Liver (tissue), 9 donors: ENCODE measurements around the gene CHSY1. TPM values are rescaled to one million over a fixed set of nuclear protein-coding genes. Genes with fewer than 3 reads are reported as not detected.
A peak's percentile ranks its signal among the peaks of the same experiment; 100 is the strongest.

Source experiments
- DNase-seq: peaks from one replicate; pipeline ENCODE4 v3.0.0-alpha.2; 2017; ENCODE audit warnings: low spot score
- H3K27ac ChIP-seq, 2 donors: one replicate each; pipeline ENCODE4 v1.7.0; 2013; ENCODE audit warnings: inconsistent platforms in 2 of 2, low read length in 2 of 2, control low read depth in 1 of 2, low read depth in 1 of 2, mild to moderate bottlenecking in 1 of 2
- H3K27me3 ChIP-seq, 4 donors: one replicate each; pipeline versions ENCODE4 v1.6.1 to v1.7.0; 2013; ENCODE audit warnings: low read length in 3 of 4, inconsistent platforms in 1 of 4, mild to moderate bottlenecking in 1 of 4, moderate library complexity in 1 of 4; ENCODE audit not compliant: control insufficient read depth in 4 of 4, insufficient read depth in 4 of 4
- H3K36me3 ChIP-seq, 4 donors: one replicate each; pipeline versions ENCODE4 v1.6.1 to v1.7.0; 2013; ENCODE audit warnings: low read length in 3 of 4, mild to moderate bottlenecking in 3 of 4, low read depth in 1 of 4, moderate library complexity in 1 of 4; ENCODE audit not compliant: control insufficient read depth in 4 of 4, insufficient read depth in 3 of 4
- H3K4me1 ChIP-seq, 4 donors: one replicate each; pipeline versions ENCODE4 v1.6.1 to v1.7.0; 2013; ENCODE audit warnings: low read length in 3 of 4, mild to moderate bottlenecking in 3 of 4, moderate library complexity in 1 of 4; ENCODE audit not compliant: control insufficient read depth in 4 of 4, insufficient read depth in 4 of 4
- H3K4me3 ChIP-seq, 3 donors: one replicate each; pipeline versions ENCODE4 v1.6.1 to v1.7.0; 2013; ENCODE audit warnings: low read length in 3 of 3, control low read depth in 1 of 3, low read depth in 1 of 3, mild to moderate bottlenecking in 1 of 3
- H3K9ac ChIP-seq, 2 donors: one replicate each; pipeline ENCODE4 v1.7.0; 2013; ENCODE audit warnings: low read length in 2 of 2, mild to moderate bottlenecking in 2 of 2, moderate library complexity in 2 of 2, control low read depth in 1 of 2, low read depth in 1 of 2
- H3K9me3 ChIP-seq, 4 donors: one replicate each; pipeline versions ENCODE4 v1.6.1 to v1.7.0; 2013; ENCODE audit warnings: low read length in 3 of 4; ENCODE audit not compliant: control insufficient read depth in 4 of 4
- EGR1 ChIP-seq, 2 donors: IDR thresholded peaks; 2 replicates each; pipeline ENCODE4 v1.6.1; 2016 to 2018; ENCODE audit warnings: antibody characterized with exemption in 2 of 2, low read depth in 2 of 2
- GABPA ChIP-seq, 2 donors: IDR thresholded peaks in 1 of 2; conservative IDR thresholded peaks in 1 of 2; 2 replicates each; pipeline ENCODE4 v1.6.1; 2016; ENCODE audit warnings: antibody characterized with exemption in 2 of 2, mild to moderate bottlenecking in 1 of 2, moderate library complexity in 1 of 2
- HNF4A ChIP-seq, 2 donors: conservative IDR thresholded peaks; 2 replicates each; pipeline ENCODE4 v1.6.1; 2016; ENCODE audit warnings: antibody characterized with exemption in 2 of 2, mild to moderate bottlenecking in 2 of 2
- JUND ChIP-seq, 2 donors: IDR thresholded peaks; 2 replicates each; pipeline ENCODE4 v1.6.1; 2016; ENCODE audit warnings: antibody characterized with exemption in 2 of 2
- RAD21 ChIP-seq, 2 donors: IDR thresholded peaks; 2 replicates each; pipeline ENCODE4 v1.6.1; 2016; ENCODE audit warnings: antibody characterized with exemption in 2 of 2, mild to moderate bottlenecking in 2 of 2
- SP1 ChIP-seq: IDR thresholded peaks from 2 replicates; pipeline ENCODE4 v1.6.1; 2018; ENCODE audit warnings: antibody characterized with exemption, mild to moderate bottlenecking
- TAF1 ChIP-seq: conservative IDR thresholded peaks from 2 replicates; pipeline ENCODE4 v1.6.1; 2016; ENCODE audit warnings: antibody characterized with exemption, mild to moderate bottlenecking
- WGBS: extraction: QIAGEN DNeasy Blood & Tissue Kit; methylation state at CpG from one replicate; pipeline ENCODE4 v1.1.7; 2013; 5-methylcytosine and 5-hydroxymethylcytosine counted together
- polyA plus RNA-seq, 2 donors: library from polyadenylated mRNA; stranded (reverse) in 1 of 2; unstranded in 1 of 2; fragments of 200-250 nt in 1 of 2; fragments of >200 nt in 1 of 2; fragmentation: Nextera tagmentation in 1 of 2; extraction: Ambion mirVana in 1 of 2; gene quantifications; one replicate each; pipeline versions ENCODE4 v1.2.1 to v1.2.3, GENCODE V29; 2013 to 2015
- total RNA-seq, 2 donors: library from RNA; depleted of rRNA; stranded (reverse); fragments of >200 nt; gene quantifications; one replicate each; pipeline ENCODE4 v1.2.3, GENCODE V29; 2014
- TF ChIP-seq, protein P1 (sequence below): IDR thresholded peaks from 2 replicates; pipeline ENCODE4 v1.6.1; 2016; ENCODE audit warnings: antibody characterized with exemption
- TF ChIP-seq, protein P2 (sequence below): IDR thresholded peaks from 2 replicates; pipeline ENCODE4 v1.6.1; 2016; ENCODE audit warnings: antibody characterized with exemption, mild to moderate bottlenecking
- TF ChIP-seq, protein P3 (sequence below): fragments of 150-350 bp; IDR thresholded peaks from 2 replicates; pipeline ENCODE4 v1.5.1; 2017; ENCODE audit warnings: improper control_type of control experiment, low read depth, low read length; ENCODE audit not compliant: missing input control
- donor health status: healthy.
- donor health status: healthy.
- donor health status: healthy.
- donor health status: healthy.
- donor health status: healthy.

CHSY1 gene
- total and polyA plus RNA-seq, 4 donors = 1.4 to 12.3 (median 6.6) TPM

DNA sequence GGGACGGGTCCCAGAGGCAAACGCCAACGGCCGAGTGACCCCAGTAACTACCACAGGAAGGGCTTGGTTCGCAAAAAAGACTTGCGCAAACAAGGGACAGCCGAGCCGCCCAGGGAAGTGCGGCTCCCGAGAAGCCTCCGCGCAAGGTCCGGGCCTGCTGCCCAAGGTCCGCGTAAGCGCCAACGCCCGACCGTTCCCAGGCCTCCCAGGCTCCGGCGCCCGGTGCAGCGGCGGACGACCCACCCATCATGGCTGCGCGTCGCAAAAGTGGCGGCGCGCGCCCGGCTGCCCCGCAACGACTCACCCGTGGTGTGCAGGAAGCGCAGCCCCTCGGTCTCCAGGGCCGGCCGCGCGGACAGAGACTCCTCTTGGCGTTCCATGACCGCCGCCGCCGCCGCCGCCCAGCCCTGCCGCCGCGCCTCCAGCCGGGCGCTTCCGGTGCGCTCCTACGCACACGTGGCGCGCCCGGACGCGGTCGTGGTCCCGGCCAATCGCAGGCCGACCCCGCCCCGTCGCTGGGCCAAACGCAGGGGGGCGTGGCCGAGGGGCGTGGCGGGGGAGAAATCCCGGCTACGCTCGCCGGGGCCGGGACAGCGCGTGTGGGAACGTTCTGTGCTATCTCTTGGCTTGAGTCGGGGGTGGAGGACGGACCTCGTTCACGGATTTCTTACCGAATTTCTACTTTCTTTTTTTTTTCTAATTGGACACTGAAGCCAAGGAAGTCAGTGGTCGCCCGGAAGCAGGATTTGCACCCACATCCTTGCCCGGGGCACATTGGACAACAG is 25.4 kb upstream of the CHSY1 start, which contains the start of gene SELENOS:
TSS of gene SELENOS (minus strand) at position 448 of the 785 bp plus-strand sequence. CDS start at position 380, 68 bp downstream.
- H3K36me3 ChIP-seq = peaks cover 8 to 43% (median 35%) of the 10 kb centered on the region in 4 donors
- no peaks in the 10 kb centered on the region for H3K27me3 ChIP-seq
- under 1% methylated on average over 91 of the region's 91 CpGs for WGBS
- peak within 1 kb of the TSS; percentile 80 to 92 (median 86) for H3K4me3 ChIP-seq
- peak within 1 kb of the TSS; percentile 65 to 86 for H3K27ac ChIP-seq
- H3K9me3 ChIP-seq = no peaks in the 10 kb centered on the region
- peaks cover 2 to 28% (median 14%) of the 10 kb centered on the region in 4 donors for H3K4me1 ChIP-seq
- peak; percentile 93 for DNase-seq
- TF ChIP-seq JUND (IDR thresholded peaks at IDR 0.05) (no peak), HNF4A (conservative IDR thresholded peaks at IDR 0.05) (no peak), GABPA (IDR thresholded peaks at IDR 0.05 in 1 of 2, conservative IDR thresholded peaks at IDR 0.05 in 1 of 2) (peak in 1 of 2 donors; percentile 55), RAD21 (IDR thresholded peaks at IDR 0.05) (no peak), SP1 (peak; percentile 41), TAF1 (no peak), EGR1 (IDR thresholded peaks at IDR 0.05; ENCODE audit: low read depth in 2 of 2) (no peak)
- TF ChIP-seq, protein P1, sequence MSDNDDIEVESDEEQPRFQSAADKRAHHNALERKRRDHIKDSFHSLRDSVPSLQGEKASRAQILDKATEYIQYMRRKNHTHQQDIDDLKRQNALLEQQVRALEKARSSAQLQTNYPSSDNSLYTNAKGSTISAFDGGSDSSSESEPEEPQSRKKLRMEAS = no peak
- TF ChIP-seq, protein P2, sequence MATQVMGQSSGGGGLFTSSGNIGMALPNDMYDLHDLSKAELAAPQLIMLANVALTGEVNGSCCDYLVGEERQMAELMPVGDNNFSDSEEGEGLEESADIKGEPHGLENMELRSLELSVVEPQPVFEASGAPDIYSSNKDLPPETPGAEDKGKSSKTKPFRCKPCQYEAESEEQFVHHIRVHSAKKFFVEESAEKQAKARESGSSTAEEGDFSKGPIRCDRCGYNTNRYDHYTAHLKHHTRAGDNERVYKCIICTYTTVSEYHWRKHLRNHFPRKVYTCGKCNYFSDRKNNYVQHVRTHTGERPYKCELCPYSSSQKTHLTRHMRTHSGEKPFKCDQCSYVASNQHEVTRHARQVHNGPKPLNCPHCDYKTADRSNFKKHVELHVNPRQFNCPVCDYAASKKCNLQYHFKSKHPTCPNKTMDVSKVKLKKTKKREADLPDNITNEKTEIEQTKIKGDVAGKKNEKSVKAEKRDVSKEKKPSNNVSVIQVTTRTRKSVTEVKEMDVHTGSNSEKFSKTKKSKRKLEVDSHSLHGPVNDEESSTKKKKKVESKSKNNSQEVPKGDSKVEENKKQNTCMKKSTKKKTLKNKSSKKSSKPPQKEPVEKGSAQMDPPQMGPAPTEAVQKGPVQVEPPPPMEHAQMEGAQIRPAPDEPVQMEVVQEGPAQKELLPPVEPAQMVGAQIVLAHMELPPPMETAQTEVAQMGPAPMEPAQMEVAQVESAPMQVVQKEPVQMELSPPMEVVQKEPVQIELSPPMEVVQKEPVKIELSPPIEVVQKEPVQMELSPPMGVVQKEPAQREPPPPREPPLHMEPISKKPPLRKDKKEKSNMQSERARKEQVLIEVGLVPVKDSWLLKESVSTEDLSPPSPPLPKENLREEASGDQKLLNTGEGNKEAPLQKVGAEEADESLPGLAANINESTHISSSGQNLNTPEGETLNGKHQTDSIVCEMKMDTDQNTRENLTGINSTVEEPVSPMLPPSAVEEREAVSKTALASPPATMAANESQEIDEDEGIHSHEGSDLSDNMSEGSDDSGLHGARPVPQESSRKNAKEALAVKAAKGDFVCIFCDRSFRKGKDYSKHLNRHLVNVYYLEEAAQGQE = no peak
- H3K9ac ChIP-seq = peak within 1 kb of the TSS; percentile 87 to 89

DNA sequence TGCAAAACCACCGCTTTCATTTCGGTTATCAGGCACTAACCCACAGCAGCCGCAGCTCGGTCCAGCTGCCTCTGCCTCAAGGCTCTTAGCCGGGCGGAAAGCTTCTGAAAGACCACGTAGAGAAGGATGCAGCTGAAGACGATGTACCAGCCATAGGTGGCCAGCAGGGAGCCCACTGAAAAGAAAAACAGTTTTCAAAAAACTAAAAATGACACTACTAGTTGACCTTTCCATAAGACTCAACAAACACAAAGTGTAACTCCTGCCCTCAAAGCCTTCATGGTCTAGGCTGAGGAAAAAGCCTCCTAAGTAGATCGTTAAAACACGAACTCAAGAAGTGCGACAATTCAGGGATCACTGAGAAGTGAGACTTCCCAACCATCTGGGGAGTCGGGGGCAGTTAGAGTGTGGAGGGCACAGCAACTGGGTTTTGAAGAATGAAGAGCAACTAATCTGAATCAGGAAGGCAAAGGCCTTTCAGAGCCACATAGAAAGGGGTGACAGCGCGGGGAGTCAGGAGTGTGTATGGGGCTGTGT is 24.7 kb upstream of the CHSY1 start:
- Histone ChIP-seq H3K4me3 (peak overlapping the region; percentile 80 to 92 (median 86)), H3K27ac (peak overlapping the region; percentile 65 to 86), H3K4me1 (peaks cover 2 to 28% (median 14%) of the 10 kb centered on the region in 4 donors), H3K27me3 (no peaks in the 10 kb centered on the region), H3K36me3 (peaks cover 10 to 42% (median 38%) of the 10 kb centered on the region in 4 donors), H3K9me3 (no peaks in the 10 kb centered on the region), H3K9ac (peak overlapping the region; percentile 87 to 89)
- TF ChIP-seq, protein P3, sequence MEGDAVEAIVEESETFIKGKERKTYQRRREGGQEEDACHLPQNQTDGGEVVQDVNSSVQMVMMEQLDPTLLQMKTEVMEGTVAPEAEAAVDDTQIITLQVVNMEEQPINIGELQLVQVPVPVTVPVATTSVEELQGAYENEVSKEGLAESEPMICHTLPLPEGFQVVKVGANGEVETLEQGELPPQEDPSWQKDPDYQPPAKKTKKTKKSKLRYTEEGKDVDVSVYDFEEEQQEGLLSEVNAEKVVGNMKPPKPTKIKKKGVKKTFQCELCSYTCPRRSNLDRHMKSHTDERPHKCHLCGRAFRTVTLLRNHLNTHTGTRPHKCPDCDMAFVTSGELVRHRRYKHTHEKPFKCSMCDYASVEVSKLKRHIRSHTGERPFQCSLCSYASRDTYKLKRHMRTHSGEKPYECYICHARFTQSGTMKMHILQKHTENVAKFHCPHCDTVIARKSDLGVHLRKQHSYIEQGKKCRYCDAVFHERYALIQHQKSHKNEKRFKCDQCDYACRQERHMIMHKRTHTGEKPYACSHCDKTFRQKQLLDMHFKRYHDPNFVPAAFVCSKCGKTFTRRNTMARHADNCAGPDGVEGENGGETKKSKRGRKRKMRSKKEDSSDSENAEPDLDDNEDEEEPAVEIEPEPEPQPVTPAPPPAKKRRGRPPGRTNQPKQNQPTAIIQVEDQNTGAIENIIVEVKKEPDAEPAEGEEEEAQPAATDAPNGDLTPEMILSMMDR = peak; percentile 24
- no peak for TF ChIP-seq GABPA (IDR thresholded peaks at IDR 0.05 in 1 of 2, conservative IDR thresholded peaks at IDR 0.05 in 1 of 2)
- DNase-seq = no peak
- WGBS = 19% methylated on average over 14 of the region's 14 CpGs
